ENCODE data around the gene TMEM232. TPM values are rescaled to one million over a fixed set of nuclear protein-coding genes. Genes with fewer than 3 reads are reported as not detected.
"Not testable (repeated sequence)": the region's sequence is repeated elsewhere in the genome, so short reads cannot be mapped to it uniquely, and the experiment has no call there.

Gene TMEM232
- total and polyA plus RNA-seq, 2 donors from 2014 or later = 4.8 to 11.3 TPM

DNA sequence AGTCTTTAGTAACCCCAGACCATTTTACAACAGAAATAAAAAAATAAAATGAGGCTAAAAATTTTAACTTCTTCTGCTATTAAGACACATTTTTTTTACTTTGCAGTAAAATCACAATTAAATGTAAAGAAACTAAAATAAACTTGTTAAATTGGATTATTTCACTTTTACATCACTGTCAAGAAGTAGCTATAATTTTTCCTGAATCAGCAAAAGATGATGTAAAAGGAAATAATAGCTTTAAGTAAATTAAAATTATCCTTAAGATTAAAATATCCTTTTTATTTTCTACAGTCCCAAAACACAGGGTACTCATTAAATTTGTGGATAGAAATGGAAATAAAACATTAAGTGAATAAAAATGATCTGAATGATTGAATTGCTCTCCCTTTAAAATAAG lies 44.5 kb downstream of the TMEM232 start:
- Histone ChIP-seq H3K27ac (ENCODE audit: low read depth in 2 of 2, low read length in 2 of 2) (no peak overlapping the region), H3K27me3 (ENCODE audit: control insufficient read depth, insufficient read depth, low read length) (no peaks in the 10 kb centered on the region), H3K9me3 (ENCODE audit: control insufficient read depth in 2 of 3, insufficient read depth in 1 of 3, low read length in 3 of 3) (no peaks in the 10 kb centered on the region), H3K36me3 (ENCODE audit: control insufficient read depth in 2 of 3, insufficient read depth in 3 of 3, low read length in 3 of 3) (no peaks in the 10 kb centered on the region), H3K9ac (ENCODE audit: low read length in 3 of 3) (no peak overlapping the region), H3K4me1 (ENCODE audit: control insufficient read depth in 2 of 3, insufficient read depth in 2 of 3, low read depth in 1 of 3, low read length in 3 of 3) (no peaks in the 10 kb centered on the region), H3K4me3 (ENCODE audit: low read length in 3 of 3) (no peak overlapping the region)
- no peak for DNase-seq
- TF ChIP-seq, protein P1, sequence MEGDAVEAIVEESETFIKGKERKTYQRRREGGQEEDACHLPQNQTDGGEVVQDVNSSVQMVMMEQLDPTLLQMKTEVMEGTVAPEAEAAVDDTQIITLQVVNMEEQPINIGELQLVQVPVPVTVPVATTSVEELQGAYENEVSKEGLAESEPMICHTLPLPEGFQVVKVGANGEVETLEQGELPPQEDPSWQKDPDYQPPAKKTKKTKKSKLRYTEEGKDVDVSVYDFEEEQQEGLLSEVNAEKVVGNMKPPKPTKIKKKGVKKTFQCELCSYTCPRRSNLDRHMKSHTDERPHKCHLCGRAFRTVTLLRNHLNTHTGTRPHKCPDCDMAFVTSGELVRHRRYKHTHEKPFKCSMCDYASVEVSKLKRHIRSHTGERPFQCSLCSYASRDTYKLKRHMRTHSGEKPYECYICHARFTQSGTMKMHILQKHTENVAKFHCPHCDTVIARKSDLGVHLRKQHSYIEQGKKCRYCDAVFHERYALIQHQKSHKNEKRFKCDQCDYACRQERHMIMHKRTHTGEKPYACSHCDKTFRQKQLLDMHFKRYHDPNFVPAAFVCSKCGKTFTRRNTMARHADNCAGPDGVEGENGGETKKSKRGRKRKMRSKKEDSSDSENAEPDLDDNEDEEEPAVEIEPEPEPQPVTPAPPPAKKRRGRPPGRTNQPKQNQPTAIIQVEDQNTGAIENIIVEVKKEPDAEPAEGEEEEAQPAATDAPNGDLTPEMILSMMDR (IDR thresholded peaks at IDR 0.05; ENCODE audit: borderline replicate concordance, extremely low read depth, insufficient read depth) = no peak
- peak; percentile 53 for FAIRE-seq
- intact Hi-C loops (cut with DNase I) = no loop called here

GRCh38 chr5:110681109-110681508 lies 45.4 kb downstream of the TMEM232 start:
- Histone ChIP-seq H3K27me3 (ENCODE audit: control insufficient read depth, insufficient read depth, low read length) (no peaks in the 10 kb centered on the region), H3K36me3 (ENCODE audit: control insufficient read depth in 2 of 3, insufficient read depth in 3 of 3, low read length in 3 of 3) (no peaks in the 10 kb centered on the region), H3K4me1 (ENCODE audit: control insufficient read depth in 2 of 3, insufficient read depth in 2 of 3, low read depth in 1 of 3, low read length in 3 of 3) (no peaks in the 10 kb centered on the region), H3K9me3 (ENCODE audit: control insufficient read depth in 2 of 3, insufficient read depth in 1 of 3, low read length in 3 of 3) (no peaks in the 10 kb centered on the region), H3K9ac (ENCODE audit: low read length in 3 of 3) (no peak overlapping the region), H3K4me3 (ENCODE audit: low read length in 3 of 3) (no peak overlapping the region), H3K27ac (ENCODE audit: low read depth in 2 of 2, low read length in 2 of 2) (no peak overlapping the region)
- intact Hi-C loops (cut with DNase I) = no loop called here
- TF ChIP-seq, protein P1 (IDR thresholded peaks at IDR 0.05; ENCODE audit: borderline replicate concordance, extremely low read depth, insufficient read depth) = no peak
- DNase-seq (no peak), FAIRE-seq (no peak)

GRCh38 chr5:110676554-110676953 lies 49.9 kb downstream of the TMEM232 start:
- intact Hi-C loops (cut with DNase I); H3K9ac ChIP-seq (ENCODE audit: low read length in 3 of 3); H3K9me3 ChIP-seq (ENCODE audit: control insufficient read depth in 2 of 3, insufficient read depth in 1 of 3, low read length in 3 of 3); DNase-seq; H3K4me1 ChIP-seq (ENCODE audit: control insufficient read depth in 2 of 3, insufficient read depth in 2 of 3, low read depth in 1 of 3, low read length in 3 of 3); H3K27me3 ChIP-seq (ENCODE audit: control insufficient read depth, insufficient read depth, low read length); H3K27ac ChIP-seq (ENCODE audit: low read depth in 2 of 2, low read length in 2 of 2); H3K36me3 ChIP-seq (ENCODE audit: control insufficient read depth in 2 of 3, insufficient read depth in 3 of 3, low read length in 3 of 3); H3K4me3 ChIP-seq (ENCODE audit: low read length in 3 of 3); FAIRE-seq: not testable (repeated sequence)

DNA sequence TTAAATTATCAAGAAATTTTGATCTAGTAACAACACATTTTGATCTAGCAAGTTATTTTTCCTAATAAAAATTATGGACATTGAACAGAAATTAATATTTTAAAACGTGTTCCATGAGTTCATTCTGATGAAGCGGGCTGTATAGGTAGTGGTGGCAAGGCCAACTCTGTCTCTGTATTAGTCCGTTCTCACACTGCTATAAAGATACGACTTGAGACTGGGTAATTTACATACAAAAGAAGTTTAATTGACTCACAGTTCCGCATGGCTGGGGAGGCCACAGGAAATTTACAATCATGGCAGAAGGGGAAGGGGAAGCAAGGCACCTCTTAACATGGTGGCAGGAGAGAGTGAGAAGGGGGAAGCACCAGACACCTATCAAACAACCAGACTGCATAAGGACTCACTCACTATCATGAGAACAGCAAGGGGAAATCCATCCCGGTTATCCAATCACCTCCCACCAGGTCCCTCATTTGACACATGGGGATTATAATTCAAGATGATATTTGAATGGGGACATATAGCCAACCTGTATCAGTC lies 61.2 kb downstream of the TMEM232 start:
- FAIRE-seq = no peak
- H3K4me3 ChIP-seq (ENCODE audit: low read length in 3 of 3) = no peak overlapping the region
- H3K9ac ChIP-seq (ENCODE audit: low read length in 3 of 3) = no peak overlapping the region
- H3K27me3 ChIP-seq (ENCODE audit: control insufficient read depth, insufficient read depth, low read length) = no peaks in the 10 kb centered on the region
- intact Hi-C loops (cut with DNase I) = no loop called here
- H3K27ac ChIP-seq (ENCODE audit: low read depth in 2 of 2, low read length in 2 of 2) = no peak overlapping the region
- no peak for DNase-seq
- H3K36me3 ChIP-seq (ENCODE audit: control insufficient read depth in 2 of 3, insufficient read depth in 3 of 3, low read length in 3 of 3) = no peaks in the 10 kb centered on the region
- no peaks in the 10 kb centered on the region for H3K9me3 ChIP-seq (ENCODE audit: control insufficient read depth in 2 of 3, insufficient read depth in 1 of 3, low read length in 3 of 3)
- TF ChIP-seq, protein P1 (IDR thresholded peaks at IDR 0.05; ENCODE audit: borderline replicate concordance, extremely low read depth, insufficient read depth) = no peak
- no peaks in the 10 kb centered on the region for H3K4me1 ChIP-seq (ENCODE audit: control insufficient read depth in 2 of 3, insufficient read depth in 2 of 3, low read depth in 1 of 3, low read length in 3 of 3)

Data from kidney (tissue), 14 donors.